NK-92 (cell line): ENCODE results near the gene TMEM200B.
"Not testable (repeated sequence)": the region's sequence is repeated elsewhere in the genome, so short reads cannot be mapped to it uniquely, and the experiment has no call there.

Source experiments
- DNase-seq: peaks from one replicate; lab custom pipeline; 2025; ENCODE audit not compliant: unreplicated experiment; lab: John Stamatoyannopoulos, UW

TMEM200B gene

GRCh38 chr1:29123887-29124365 is at the start of gene TMEM200B:
Gene TMEM200B (minus strand): TSS chr1:29123903. CDS start chr1:29121828, 2,075 bp downstream.
- no peak for DNase-seq

GRCh38 chr1:29172415-29172939 is 48.8 kb upstream of the TMEM200B start:
- no peak for DNase-seq

- no peak for DNase-seq
Observed at GRCh38 chr1:29171521-29171920, 47.8 kb upstream of the TMEM200B start.

GRCh38 chr1:29171089-29171488 is 47.4 kb upstream of the TMEM200B start:
- DNase-seq = no peak

GRCh38 chr1:29169976-29170375 is 46.3 kb upstream of the TMEM200B start:
- DNase-seq = no peak

GRCh38 chr1:29167904-29168303 is 44.2 kb upstream of the TMEM200B start:
- no peak for DNase-seq

GRCh38 chr1:29166291-29166878 is 42.7 kb upstream of the TMEM200B start:
- no peak for DNase-seq

GRCh38 chr1:29164588-29164987 is 40.9 kb upstream of the TMEM200B start:
- DNase-seq = no peak

GRCh38 chr1:29162476-29163138 is 38.9 kb upstream of the TMEM200B start:
- no peak for DNase-seq

GRCh38 chr1:29162025-29162424 is 38.3 kb upstream of the TMEM200B start:
- DNase-seq = no peak

GRCh38 chr1:29159773-29160172 is 36.1 kb upstream of the TMEM200B start:
- no peak for DNase-seq

GRCh38 chr1:29157269-29157601 is 33.5 kb upstream of the TMEM200B start:
- no peak for DNase-seq

- DNase-seq = no peak
Observed at GRCh38 chr1:29156543-29157268, 33.0 kb upstream of the TMEM200B start.

GRCh38 chr1:29152046-29152805 is 28.5 kb upstream of the TMEM200B start:
- DNase-seq = no peak

GRCh38 chr1:29150346-29150745 is 26.6 kb upstream of the TMEM200B start:
- DNase-seq = not testable (repeated sequence)

- DNase-seq = no peak
Observed at GRCh38 chr1:29148656-29149491, 25.2 kb upstream of the TMEM200B start.

GRCh38 chr1:29145739-29146437 is 22.2 kb upstream of the TMEM200B start:
- DNase-seq = no peak

GRCh38 chr1:29144178-29144577 is 20.5 kb upstream of the TMEM200B start:
- DNase-seq = no peak

GRCh38 chr1:29142714-29143113 is 19.0 kb upstream of the TMEM200B start:
- DNase-seq = no peak
